ENCODE results near the gene GALNT8. TPM values are rescaled to one million over a fixed set of nuclear protein-coding genes. Genes with fewer than 3 reads are reported as not detected.
"Not testable (repeated sequence)": the region's sequence is repeated elsewhere in the genome, so short reads cannot be mapped to it uniquely, and the experiment has no call there.

GALNT8 gene
- total RNA-seq, 1 donor from 2014 or later, result under 0.01 TPM

DNA sequence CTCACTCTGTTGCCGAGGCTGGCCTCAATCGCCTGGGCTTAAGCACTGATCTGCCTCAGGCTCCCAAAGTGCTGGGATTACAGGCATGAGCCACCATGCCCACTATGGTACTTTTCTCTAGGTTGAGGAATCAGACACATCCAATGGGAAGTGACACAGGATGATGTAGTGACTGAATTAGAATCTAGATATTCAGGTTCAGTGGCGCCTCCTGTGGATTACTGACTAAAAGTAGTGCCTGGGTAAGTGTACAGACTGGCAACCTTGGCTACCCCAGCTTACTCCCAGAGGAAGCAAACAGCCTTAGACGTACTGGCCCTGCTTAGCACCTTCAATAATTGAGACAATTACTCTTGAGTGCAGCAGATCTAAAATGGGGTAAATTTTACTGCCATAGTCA lies 22.8 kb downstream of the GALNT8 start:
- no peak for DNase-seq (ENCODE audit: low read depth in 2 of 2)

DNA sequence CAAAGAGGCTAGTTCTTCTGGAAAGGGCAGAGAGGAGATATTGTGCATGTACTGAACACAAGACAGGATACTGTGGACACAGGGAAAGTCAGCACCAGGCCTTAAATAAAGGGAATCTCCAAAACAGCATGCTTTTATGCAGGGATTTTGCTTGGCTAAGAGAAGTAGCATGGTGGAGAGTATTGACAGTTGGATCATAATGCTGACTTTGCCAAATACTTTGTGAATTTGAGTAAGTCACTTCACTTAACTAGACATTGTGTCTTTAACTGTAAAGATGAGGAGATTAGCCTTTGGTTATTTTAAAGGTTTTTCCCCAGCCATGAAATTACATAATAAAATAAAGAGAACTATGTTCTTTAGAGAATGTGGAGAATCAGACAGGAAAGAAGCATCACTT lies 24.5 kb downstream of the GALNT8 start:
- DNase-seq (ENCODE audit: low read depth in 2 of 2), result no peak

DNA sequence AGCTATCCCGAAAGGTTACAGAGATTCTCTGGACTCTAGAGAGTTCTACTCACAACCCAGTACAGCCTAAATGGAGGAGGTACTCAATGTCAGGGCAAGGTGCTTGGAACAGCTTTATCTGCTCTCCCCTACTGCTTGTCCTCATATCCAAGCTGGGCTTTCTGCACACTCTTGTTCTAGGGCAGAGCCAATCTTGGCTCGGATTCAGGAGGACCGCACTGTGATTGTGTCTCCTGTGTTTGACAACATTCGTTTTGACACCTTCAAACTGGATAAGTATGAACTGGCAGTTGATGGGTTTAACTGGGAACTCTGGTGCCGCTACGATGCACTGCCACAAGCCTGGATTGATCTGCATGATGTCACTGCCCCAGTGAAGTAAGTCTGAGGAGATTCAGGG lies 25.0 kb downstream of the GALNT8 start:
- DNase-seq (ENCODE audit: low read depth in 2 of 2), result no peak

DNA sequence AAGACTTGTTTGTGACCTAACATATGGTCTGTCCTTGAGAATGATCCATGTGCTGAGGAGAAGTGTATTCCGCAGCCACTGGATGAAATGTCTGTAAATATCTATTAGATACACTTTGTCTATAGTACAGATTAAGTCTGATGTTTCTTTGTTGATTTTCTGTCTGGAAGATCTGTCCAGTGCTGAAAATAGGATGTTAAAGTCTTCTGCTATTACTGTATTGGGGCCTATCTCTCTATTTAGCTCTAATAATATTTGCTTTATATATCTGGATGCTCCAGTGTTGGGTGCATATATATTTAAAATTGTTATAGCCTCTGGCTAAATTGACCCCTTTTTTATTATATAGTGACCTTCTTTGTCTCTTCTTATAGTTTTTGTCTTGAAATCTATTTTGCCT lies 31.5 kb downstream of the GALNT8 start:
- not testable (repeated sequence) for DNase-seq (ENCODE audit: low read depth in 2 of 2)

DNA sequence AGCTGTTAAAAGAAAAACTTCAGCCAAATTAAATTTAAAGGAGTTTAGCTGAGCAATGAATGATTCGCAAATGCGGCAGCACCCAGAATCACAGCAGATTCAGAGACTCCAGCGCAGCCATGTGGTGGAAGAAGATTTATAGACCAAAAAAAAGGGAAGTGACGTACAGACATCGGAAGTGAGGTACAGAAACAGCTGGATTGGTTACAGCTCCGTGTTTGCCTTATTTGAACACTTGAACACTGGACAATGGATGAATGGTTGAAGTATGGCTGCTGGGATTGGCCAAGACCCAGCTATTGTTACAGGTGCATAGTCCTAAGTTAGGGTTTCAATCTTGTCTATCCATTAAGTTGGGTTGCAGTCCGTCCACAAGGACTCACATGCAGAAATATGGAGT lies 42.6 kb downstream of the GALNT8 start:
- no peak for DNase-seq (ENCODE audit: low read depth in 2 of 2)

DNA sequence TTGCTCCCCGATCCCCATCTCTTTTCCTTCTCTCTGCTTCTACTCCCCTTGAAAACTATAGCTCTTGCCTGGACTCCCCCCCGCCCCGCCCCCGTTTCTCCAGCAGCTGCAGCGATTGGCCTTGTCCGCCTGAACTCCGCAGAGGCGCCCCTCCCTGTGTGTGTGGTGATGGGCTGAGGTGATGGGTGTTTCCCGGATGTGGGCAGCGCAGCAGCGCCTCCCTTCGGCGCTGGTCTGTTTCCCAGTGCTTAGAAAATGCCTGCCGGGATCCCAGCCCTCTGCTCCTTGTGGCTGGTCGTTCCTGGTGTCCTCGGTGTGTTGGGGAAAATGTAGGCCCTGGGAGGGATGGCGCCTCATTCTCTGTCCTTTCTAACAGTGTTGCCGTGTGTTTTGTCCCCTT lies 43.3 kb downstream of the GALNT8 start:
- DNase-seq (ENCODE audit: low read depth in 2 of 2), result no peak

DNA sequence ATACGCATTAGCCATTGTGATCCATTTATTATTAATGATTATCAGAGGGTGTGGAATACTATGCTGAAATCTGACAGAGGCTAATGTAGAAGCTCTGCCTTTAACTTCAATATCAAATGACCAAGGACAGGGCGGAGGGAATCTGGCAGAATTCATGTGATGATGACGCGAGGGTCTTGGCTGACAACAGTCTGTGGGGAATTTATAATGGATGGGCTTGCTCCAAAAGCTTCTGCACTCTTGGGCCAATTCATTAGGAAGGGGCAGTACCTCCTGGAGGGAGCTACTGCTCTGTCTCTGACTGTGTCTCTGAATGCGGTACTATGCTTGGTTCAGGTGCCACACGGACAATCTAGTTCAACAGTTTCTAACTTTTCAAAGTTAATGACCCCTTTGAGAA lies 46.2 kb downstream of the GALNT8 start:
- no peak for DNase-seq (ENCODE audit: low read depth in 2 of 2)

DNA sequence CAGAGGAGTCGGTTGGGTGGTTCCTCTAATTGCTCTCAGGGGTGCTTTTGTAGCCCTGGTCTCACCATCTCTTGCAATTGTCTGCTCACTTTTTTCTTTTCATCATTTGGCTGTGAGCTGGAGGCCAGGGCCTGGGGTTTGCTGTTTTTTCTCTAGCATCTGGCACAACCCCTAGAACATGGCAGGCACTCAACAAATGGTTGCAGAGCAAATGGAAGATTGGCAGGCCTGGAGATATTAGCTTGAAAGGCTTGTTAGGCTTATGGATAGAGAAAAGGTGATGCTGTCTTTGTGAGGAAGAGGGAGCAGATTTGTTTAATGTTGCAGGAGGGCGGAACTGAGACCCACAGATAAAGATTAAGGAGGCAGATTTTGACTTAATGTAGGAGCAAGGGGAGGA lies 47.0 kb downstream of the GALNT8 start:
- no peak for DNase-seq (ENCODE audit: low read depth in 2 of 2)

DNA sequence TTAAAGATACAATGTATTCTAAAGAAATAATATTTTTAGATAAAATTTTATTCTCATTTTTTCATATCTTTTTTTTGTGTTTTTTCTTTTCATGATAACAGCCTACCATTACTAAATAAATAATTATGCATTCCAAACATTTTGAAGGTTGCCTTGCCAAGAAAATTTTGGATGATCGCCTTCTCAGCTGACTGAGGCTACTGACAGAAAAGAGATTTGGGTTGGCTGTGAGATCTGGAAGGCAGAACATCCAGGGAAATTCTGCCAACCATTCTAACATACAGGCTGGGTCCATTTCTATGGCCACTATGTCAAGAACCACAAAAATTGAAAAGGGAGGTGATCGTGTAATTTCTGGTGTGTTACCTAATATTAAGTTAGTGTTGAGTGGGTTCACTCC lies 48.1 kb downstream of the GALNT8 start:
- no peak for DNase-seq (ENCODE audit: low read depth in 2 of 2)

DNA sequence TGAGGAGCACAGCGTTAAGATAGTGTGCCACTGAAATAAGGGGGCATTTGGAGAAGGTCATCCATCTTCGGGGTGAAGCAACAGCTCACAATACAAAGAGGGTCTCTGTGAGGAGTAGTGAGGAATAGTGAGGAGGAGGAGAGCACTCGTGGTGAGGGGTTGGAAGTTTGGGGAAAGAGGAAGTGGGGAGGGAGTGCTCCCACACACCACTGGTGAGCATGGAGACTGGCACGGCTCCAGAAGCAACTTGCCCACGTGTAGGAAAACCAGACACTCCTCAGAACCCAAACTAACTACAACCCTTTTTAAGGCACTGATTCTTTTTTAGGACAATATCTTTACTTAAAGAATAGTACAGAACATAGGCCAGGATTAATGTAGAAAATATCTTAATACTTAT lies 48.9 kb downstream of the GALNT8 start:
- no peak for DNase-seq (ENCODE audit: low read depth in 2 of 2)

DNA sequence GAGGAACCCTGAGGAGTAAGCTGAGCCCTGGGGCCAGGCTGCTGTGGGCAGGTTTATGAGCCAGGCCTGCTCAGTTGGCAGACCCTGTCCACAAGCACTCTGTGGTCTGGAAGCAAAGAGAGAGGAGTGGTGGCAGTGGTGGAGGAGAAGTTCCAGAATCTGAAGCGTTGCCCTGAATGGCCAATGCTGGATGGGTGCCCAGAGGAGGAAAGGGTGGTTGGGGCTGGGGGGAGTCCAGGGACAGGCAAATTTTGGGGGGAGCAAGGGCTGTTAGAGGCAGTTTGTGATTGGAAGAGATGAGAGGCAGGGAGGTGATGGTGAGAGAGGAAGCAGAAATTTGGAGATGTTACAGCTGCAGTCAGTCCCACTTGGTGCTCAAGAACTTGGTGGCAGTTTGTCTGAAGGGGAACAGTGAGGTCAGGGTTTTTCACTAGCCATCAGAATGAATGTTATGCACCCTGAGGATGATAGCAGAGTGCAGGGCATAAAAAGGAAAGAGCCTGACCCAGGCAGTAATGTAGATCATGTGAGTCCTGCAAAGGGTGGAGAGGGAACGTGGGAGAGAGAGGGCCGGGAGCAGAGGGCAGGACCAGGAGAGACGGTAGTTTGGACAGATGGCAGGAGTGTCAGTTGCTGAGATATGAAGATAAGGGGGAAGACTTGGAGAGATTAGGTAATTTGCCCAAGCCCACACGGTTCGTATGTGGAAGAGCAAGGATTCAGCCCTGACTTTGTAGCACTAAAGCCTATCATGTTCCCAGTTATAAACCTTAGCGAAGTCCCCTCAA lies 51.2 kb downstream of the GALNT8 start:
- DNase-seq (ENCODE audit: low read depth in 2 of 2), result no peak

DNA sequence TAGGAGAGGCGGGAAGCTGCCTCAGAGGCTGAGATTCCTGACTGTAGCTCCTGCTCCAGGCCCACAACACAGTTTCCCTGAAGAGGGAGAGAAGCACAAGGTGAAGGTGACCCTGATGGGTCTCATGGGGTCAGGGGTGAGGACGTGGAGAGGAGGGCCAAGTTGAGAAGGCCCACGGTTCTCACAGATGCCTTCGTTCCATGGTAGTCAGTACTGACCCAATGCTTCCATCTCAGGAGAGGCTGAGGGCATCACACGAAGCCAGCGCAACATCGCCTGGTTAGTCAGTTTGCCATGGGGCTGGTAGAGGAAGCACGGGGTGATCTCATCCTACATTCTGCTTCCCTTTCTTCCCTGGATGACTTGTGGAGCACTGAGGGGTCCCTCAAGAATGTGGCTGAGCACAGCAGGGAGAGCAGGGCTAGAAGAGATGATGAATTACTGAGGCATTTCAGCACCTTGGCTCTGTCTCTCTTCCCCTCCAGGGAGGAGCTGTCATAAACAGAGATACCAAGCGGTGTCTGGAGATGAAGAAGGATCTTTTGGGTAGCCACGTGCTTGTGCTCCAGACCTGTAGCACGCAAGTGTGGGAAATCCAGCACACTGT lies 51.9 kb downstream of the GALNT8 start:
- DNase-seq (ENCODE audit: low read depth in 2 of 2), result no peak

DNA sequence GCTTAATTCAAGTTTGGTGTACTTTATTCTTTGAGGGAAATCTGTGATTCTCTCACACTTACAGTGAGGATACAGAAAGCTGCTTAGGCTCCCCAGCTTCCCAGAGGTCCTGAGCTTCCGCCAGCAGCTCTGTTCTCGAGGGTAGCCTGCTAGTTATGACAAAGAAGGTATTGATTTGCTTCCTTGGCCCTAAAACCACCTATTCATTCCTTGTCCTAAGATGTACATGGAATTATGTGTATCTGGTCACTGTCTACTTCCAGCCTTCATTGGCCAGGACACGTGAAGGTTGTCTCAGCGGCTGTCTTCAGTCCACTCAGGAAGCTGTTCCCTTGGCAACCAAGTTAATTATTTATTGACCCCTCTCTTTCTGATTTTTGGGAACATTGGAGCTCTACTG lies 55.7 kb downstream of the GALNT8 start:
- no peak for DNase-seq (ENCODE audit: low read depth in 2 of 2)

DNA sequence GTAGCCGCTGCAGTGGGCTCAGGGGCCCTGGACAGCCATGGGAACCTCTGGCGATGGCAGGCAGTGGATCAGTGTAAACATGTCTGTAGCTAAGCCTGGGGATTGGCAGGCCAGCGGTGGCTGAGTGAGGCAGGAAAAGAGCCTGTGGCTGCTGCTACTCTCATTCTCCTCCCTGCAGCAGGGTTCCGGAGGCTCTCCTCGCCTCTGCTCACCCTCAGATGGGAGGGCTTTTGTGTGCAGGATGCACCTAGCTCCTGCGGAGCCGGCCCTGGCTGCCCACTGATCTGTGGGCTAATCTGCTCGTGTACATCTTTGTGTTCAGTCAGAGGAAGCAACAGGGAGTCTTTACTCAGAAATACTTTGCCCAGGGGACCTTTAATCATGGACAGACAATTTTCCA lies 59.5 kb downstream of the GALNT8 start:
- no peak for DNase-seq (ENCODE audit: low read depth in 2 of 2)

DNA sequence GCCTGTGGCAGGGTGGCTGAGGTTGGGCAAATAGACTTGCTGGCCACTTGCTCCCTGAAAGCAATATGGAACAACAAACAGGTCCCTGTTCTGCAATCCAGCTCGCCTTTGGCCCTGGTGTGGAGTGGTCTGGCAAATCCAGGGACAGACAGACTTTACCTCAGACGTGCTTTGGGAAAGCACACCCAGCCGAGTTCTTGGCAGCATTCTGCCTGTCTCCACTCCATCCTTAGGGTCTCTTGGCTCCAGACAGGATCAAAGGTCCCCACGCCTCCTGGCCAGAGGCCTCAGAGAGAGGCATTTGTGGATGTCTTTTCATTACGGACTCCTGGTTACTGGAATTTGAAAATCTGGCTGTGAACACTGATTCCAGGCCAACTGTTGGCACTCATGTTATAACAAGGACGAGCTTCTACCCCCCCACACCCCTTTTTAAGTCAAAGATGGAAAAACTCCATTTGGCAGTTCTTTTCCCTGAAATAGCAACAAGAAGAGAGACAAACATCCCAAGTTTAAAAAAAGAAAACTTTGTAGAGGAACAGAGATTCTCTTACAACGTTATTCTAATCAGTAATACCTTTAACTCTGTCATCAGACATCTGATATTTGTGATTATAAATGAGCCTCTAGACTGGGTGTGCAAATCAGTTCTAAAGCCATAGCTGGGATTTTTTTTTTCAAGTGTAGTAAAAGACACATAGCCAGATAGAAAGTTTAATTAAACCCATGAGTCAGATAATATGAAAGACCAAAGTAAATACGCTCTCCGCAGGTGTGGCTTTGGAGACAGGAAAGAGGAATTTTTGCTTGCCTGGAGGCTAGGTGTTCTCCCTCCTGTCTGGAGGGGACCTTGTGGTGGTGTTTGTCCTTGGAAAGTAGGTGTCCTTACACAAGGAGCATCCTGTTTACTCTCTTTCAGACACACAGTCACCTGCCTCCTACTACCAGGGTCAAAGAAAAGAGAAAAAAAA lies 60.7 kb downstream of the GALNT8 start:
- no peak for DNase-seq (ENCODE audit: low read depth in 2 of 2)

DNA sequence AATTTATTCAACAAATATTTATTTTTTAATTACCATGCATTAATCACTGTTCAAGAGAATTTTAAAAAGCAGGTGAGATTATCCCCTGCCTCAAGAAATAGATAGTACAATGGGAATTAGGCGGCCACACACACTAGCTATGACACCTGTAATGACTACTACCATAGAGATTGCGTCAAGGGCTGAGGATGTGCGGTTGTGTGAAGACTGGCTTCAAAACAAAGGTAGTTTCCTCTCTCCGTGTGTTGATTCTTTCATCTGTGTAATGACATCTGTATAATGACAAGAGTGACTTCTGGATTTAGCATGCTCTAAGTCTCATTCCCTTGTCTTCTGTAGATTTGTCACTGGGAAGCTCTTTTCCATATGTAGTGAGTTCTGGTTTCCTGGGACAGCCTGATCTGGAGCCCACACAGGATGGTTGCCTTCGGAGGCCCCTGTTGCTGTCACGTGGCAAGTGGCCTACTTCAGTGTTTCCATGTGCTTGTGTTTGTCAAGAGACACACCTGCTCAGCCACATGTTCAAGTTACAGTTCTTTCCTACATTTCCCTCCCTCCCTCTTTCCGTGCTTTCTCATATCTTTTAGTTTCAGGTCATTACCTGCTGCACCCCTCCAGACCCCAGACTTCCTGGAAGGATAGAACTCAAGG lies 64.3 kb downstream of the GALNT8 start:
- no peak for DNase-seq (ENCODE audit: low read depth in 2 of 2)

DNA sequence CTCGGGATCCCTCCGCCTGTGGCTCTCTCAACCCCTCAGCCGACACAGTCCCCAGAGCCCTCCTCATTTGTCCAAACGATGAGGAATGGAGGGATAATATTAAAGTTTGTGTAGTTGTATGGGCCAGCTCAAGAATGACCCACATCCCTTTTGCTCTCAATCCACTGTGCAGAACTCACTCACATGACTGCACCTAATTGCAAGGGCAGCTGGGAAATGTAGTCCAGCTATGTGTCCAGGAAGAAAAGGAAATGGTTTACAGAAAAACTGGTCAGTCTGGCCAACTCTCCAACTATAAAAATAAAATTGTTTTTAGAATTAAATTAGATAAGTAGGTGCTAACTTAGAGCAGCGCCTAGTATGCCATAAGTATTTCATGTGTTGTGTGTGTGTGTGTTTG lies 66.6 kb downstream of the GALNT8 start:
- DNase-seq (ENCODE audit: low read depth in 2 of 2), result no peak

DNA sequence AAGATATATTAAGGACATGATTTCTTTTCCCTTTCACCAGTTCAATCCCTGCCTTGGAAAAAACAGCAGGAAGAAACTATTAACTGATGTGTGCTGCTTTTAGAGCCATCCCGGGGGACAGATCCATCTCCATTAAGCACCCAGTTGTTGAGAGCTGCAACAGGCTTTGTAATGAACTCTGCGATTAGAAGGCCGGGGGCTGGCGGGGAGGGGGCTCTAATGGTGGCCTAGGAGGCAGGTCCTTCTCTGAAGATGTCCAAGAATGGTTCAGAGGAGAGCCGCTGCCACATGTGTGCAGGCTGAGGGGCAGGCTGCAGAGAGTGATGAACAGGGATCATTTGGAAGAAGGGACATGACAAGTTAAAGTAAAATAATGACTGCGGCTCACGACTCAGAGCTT lies 67.8 kb downstream of the GALNT8 start:
- no peak for DNase-seq (ENCODE audit: low read depth in 2 of 2)

DNA sequence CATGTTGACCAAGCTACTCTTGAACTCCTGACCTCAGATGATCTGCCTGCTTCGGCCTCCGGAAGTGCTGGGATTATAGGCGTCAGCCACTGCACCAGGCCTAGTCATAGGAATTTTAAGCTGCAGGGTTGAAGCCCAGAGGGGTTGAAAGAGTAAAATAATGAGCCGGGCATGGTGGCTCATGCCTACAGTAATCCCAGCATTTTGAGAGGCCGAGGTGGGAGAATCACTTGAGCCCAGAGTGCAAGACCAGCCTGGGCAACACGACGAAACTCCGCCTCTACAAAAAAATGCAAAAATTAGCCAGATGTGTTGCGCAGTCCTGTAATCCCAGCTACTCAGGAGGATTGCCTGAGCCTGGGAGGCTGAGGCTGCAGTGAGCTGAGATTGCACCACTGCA lies 69.6 kb downstream of the GALNT8 start:
- DNase-seq (ENCODE audit: low read depth in 2 of 2), result no peak

DNA sequence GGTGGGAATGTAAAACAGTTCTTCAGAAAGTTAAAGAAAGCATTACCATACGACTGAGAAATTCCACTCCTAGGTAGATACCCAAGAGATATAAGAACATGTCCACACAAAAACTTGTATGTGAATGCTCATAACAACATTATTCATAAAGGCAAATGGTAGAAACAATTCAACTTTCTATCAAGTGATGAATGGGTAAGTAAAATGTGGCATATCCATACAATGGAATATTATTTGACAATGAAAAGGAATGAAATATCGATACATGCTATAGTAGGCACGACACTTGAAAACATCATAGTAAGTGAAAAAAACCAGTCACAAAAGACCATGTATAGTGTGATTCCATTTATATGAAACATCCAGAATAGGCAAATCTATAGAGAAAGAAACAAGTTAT lies 71.3 kb downstream of the GALNT8 start:
- DNase-seq (ENCODE audit: low read depth in 2 of 2), result no peak

DNA sequence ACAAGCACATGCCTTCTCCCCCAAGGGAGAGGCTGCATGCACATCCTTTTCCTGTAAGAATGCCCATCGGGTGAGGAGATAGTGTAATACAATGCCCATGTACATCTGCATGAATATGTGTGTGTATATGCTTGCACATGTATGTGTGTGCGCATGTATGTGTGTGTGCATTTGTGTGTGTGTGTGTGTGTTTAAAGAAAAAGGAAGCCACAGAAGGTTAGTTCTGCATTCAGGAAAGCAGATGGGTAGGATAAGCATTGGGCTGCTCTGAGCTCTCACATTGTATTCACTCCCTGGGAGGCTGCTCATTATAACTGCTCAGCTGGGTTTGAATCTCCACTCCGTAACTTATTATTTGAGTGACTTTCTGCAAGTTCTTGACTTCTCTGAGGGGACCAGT lies 74.3 kb downstream of the GALNT8 start:
- no peak for DNase-seq (ENCODE audit: low read depth in 2 of 2)

DNA sequence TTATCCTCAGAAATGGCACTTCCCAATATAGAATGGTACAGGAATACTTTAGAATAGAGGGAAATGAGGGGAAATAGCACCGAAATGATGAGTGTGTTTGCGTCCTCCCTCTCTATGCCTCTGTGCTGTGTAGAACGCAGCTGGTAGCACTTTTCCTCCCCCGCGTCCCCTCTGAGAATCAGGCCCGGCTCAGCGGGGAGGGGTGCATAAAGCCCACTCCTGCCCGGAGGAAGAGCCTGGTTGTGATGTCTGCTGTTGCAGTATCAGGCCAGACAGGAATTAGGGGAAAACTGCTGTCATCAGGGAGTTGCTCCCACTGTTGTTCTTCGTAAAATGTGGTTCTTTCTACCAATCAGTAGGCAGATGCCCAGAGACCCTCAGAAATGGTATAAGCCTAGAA lies 76.0 kb downstream of the GALNT8 start:
- DNase-seq (ENCODE audit: low read depth in 2 of 2), result no peak

Data from dermis microvascular lymphatic vessel endothelial cell (primary cell).